Colonic mucosa (tissue), 4 donors: ENCODE measurements around the gene NKIRAS2. TPM values are rescaled to one million over a fixed set of nuclear protein-coding genes. Genes with fewer than 3 reads are reported as not detected.

Experiments
- DNase-seq: peaks from one replicate; pipeline ENCODE4 v3.0.0-alpha.2; 2020
- H3K27ac ChIP-seq: fragments of 200-600 bp; one replicate; pipeline ENCODE4 v1.8.0; 2021
- H3K27me3 ChIP-seq: fragments of 200-600 bp; one replicate; pipeline ENCODE4 v1.8.0; 2021
- H3K36me3 ChIP-seq: fragments of 200-600 bp; one replicate; pipeline ENCODE4 v1.8.0; 2021
- H3K4me1 ChIP-seq: fragments of 200-600 bp; one replicate; pipeline ENCODE4 v1.8.0; 2021; ENCODE audit warnings: mild to moderate bottlenecking
- H3K4me3 ChIP-seq: fragments of 200-600 bp; one replicate; pipeline ENCODE4 v1.8.0; 2021
- H3K9ac ChIP-seq, 2 donors: one replicate each; pipeline ENCODE4 v1.7.0; 2013; ENCODE audit warnings: control low read depth in 2 of 2, low read depth in 2 of 2, low read length in 2 of 2
- H3K9me3 ChIP-seq: fragments of 200-600 bp; one replicate; pipeline ENCODE4 v1.8.0; 2021
- CTCF ChIP-seq: fragments of 200-600 bp; IDR thresholded peaks from one replicate; pipeline ENCODE4 v1.8.0; 2022; ENCODE audit warnings: antibody characterized with exemption, mild to moderate bottlenecking
- intact Hi-C: fragments of 100-400 bp; cut with DNase I; formaldehyde crosslinking; loops from one replicate; pipeline ENCODE4 v1.14.1; 2022
- total RNA-seq, 2 donors: library from RNA; stranded (reverse); fragmentation: NEBNext Ultra II Directional in 1 of 2; extraction: Animal tissue kit (Norgen Biotek cat#: 25700) in 1 of 2; gene quantifications; one replicate each; pipeline ENCODE4 v1.2.1, GENCODE V29; 2021
- donor health status: healthy.
- donor health status: DM: no; HTN: no; CAD: no.
- donor health status: DM: no; HTN: no; CAD: no.

NKIRAS2 gene
- total RNA-seq, 2 donors from 2014 or later = 25.8 to 26.3 TPM

GRCh38 chr17:41974031-41974430 is 45.9 kb upstream of the NKIRAS2 start:
- no peaks in the 10 kb centered on the region for H3K9me3 ChIP-seq
- H3K9ac ChIP-seq = no peak overlapping the region
- no peak overlapping the region for H3K4me3 ChIP-seq
- no peaks in the 10 kb centered on the region for H3K27me3 ChIP-seq
- no peak for TF ChIP-seq CTCF
- H3K27ac ChIP-seq = no peak overlapping the region
- H3K4me1 ChIP-seq = no peaks in the 10 kb centered on the region
- H3K36me3 ChIP-seq = peaks cover 14% of the 10 kb centered on the region
- DNase-seq = no peak
- intact Hi-C loops = no loop called here

- no peak overlapping the region for H3K27ac ChIP-seq
- intact Hi-C loops = no loop called here
- no peak for DNase-seq
- H3K4me1 ChIP-seq = no peaks in the 10 kb centered on the region
- H3K27me3 ChIP-seq = no peaks in the 10 kb centered on the region
- no peak for TF ChIP-seq CTCF
- no peak overlapping the region for H3K4me3 ChIP-seq
- peaks cover 14% of the 10 kb centered on the region for H3K36me3 ChIP-seq
- H3K9me3 ChIP-seq = no peaks in the 10 kb centered on the region
- H3K9ac ChIP-seq = no peak overlapping the region
These were observed 45.2 kb upstream of the NKIRAS2 start for GRCh38 chr17:41974658-41975057.

GRCh38 chr17:41975099-41976083 is 44.5 kb upstream of the NKIRAS2 start:
- Histone ChIP-seq H3K27ac (no peak overlapping the region), H3K9me3 (no peaks in the 10 kb centered on the region), H3K4me1 (no peaks in the 10 kb centered on the region), H3K9ac (peak overlapping the region in 1 of 2 donors; percentile 5), H3K36me3 (peaks cover 14% of the 10 kb centered on the region), H3K27me3 (no peaks in the 10 kb centered on the region), H3K4me3 (no peak overlapping the region)
- no peak for DNase-seq
- intact Hi-C loops = no loop called here
- no peak for TF ChIP-seq CTCF

- no peaks in the 10 kb centered on the region for H3K9me3 ChIP-seq
- H3K4me1 ChIP-seq = no peaks in the 10 kb centered on the region
- H3K27me3 ChIP-seq = no peaks in the 10 kb centered on the region
- peaks cover 14% of the 10 kb centered on the region for H3K36me3 ChIP-seq
- H3K4me3 ChIP-seq = no peak overlapping the region
- peak overlapping the region in 1 of 2 donors; percentile 5 for H3K9ac ChIP-seq
- no peak overlapping the region for H3K27ac ChIP-seq
- intact Hi-C loops = no loop called here
- no peak for TF ChIP-seq CTCF
- DNase-seq = no peak
These were observed 43.6 kb upstream of the NKIRAS2 start for GRCh38 chr17:41976142-41976768.

- Histone ChIP-seq H3K9me3 (no peaks in the 10 kb centered on the region), H3K36me3 (peaks cover 11% of the 10 kb centered on the region), H3K4me1 (no peaks in the 10 kb centered on the region), H3K27me3 (no peaks in the 10 kb centered on the region), H3K4me3 (no peak overlapping the region), H3K9ac (no peak overlapping the region), H3K27ac (no peak overlapping the region)
- intact Hi-C loops = no loop called here
- DNase-seq = no peak
- TF ChIP-seq CTCF = no peak
These were observed 41.9 kb upstream of the NKIRAS2 start for GRCh38 chr17:41977991-41978390.
